ENCODE results near the gene PLCXD1. TPM values are rescaled to one million over a fixed set of nuclear protein-coding genes. Genes with fewer than 3 reads are reported as not detected.

Gene PLCXD1
- total RNA-seq, 4 donors from 2014 or later = 2.1 to 8.9 (median 2.4) TPM

DNA sequence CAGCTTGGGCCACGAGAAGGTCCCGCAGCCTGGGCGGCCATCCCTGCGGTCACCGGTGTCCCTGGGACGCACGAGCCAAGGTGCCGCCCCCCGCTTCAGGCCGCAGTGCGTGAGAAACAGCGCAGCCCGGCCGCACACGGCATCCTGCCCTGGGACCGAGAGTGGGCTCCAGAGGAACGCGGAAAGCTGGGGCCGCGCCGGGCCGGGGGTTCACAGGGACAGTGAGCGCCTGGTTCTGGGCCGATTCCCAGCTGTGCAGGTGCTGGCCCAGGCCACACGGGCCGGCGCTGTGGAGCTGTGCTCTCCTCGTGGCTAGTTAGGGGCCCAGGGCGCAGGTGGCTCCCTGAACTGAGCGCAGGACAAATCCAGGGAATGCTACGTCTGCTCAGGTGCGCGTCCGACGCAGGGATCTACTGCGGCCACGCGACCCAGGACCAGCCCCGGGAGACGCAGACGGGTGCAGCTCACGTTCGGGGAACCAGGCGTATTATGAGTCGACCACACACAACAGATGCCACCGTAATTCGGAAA lies 63.3 kb downstream of the PLCXD1 start:
- intact Hi-C loops (cut with DNase I) = no loop called here
- H3K4me3 ChIP-seq = no peak overlapping the region
- DNase-seq (ENCODE audit: extremely low spot score) = no peak
- WGBS = over 99% methylated on average over 33 of the region's 47 CpGs
- TF ChIP-seq POLR2A (IDR thresholded peaks at IDR 0.05; ENCODE audit: low read depth) (no peak), EP300 (IDR thresholded peaks at IDR 0.05) (no peak), POLR2AphosphoS5 (IDR thresholded peaks at IDR 0.05) (no peak)
- TF ChIP-seq, protein P1, sequence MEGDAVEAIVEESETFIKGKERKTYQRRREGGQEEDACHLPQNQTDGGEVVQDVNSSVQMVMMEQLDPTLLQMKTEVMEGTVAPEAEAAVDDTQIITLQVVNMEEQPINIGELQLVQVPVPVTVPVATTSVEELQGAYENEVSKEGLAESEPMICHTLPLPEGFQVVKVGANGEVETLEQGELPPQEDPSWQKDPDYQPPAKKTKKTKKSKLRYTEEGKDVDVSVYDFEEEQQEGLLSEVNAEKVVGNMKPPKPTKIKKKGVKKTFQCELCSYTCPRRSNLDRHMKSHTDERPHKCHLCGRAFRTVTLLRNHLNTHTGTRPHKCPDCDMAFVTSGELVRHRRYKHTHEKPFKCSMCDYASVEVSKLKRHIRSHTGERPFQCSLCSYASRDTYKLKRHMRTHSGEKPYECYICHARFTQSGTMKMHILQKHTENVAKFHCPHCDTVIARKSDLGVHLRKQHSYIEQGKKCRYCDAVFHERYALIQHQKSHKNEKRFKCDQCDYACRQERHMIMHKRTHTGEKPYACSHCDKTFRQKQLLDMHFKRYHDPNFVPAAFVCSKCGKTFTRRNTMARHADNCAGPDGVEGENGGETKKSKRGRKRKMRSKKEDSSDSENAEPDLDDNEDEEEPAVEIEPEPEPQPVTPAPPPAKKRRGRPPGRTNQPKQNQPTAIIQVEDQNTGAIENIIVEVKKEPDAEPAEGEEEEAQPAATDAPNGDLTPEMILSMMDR (IDR thresholded peaks at IDR 0.05) = no peak
- H3K27ac ChIP-seq (replicated peaks in 1 of 4) = no peak overlapping the region
- peaks cover 0 to 3% (median 0%) of the 10 kb centered on the region in 4 donors for H3K4me1 ChIP-seq
- H3K36me3 ChIP-seq = peaks cover 0 to 41% (median 20%) of the 10 kb centered on the region in 4 donors
- no peaks in the 10 kb centered on the region for H3K27me3 ChIP-seq
- no peaks in the 10 kb centered on the region for H3K9me3 ChIP-seq

DNA sequence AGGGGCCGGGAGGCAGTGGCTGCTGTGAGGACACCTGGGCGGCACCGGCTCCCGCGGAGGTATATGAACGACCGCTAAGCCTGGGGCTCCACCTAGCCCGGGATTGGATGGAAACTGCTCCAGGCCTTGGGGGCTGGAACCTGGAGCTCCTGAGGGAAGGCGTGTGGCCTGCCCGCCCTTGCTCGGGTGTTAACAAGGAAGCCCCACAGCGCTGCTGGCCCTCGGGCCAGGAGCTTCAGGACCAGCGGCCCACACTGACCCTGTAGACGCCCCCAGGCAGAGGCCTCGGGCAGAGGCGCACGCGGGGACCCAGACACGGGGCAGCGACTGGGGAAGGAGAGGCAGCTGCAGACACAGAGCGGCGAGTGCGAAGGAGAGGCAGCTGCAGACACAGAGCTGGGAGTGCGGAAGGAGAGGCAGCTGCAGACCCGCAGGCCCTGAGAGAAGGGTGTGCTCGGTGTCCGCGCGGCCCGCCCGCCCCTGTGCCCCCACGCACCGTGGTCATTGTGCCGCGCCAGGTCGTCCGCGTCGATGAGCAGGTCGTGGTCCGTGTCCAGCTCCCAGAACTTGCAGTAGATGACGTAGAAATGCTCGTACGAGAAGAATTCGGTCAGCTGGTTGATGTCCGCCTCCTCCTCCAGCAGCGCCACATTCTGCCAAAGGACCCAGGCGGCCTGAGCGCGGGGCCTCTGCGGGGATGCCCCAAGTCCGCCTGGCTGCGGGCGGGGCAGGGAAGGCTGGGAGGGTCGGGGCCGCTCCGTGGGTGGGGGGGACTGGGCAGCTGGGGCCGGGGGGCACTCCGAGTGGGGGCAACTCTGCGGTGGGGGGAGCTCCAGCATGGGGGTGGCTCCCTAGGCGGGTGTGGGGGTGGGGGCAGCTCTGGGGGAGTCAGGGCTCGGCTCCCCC lies 64.1 kb downstream of the PLCXD1 start:
- peaks cover 0 to 3% (median 0%) of the 10 kb centered on the region in 4 donors for H3K4me1 ChIP-seq
- no peak overlapping the region for H3K4me3 ChIP-seq
- intact Hi-C loops (cut with DNase I) = no loop called here
- no peaks in the 10 kb centered on the region for H3K9me3 ChIP-seq
- TF ChIP-seq EP300 (IDR thresholded peaks at IDR 0.05) (no peak), POLR2AphosphoS5 (IDR thresholded peaks at IDR 0.05) (no peak), POLR2A (IDR thresholded peaks at IDR 0.05; ENCODE audit: low read depth) (no peak)
- TF ChIP-seq, protein P1 (IDR thresholded peaks at IDR 0.05) = no peak
- DNase-seq (ENCODE audit: extremely low spot score) = no peak
- H3K27ac ChIP-seq (replicated peaks in 1 of 4) = no peak overlapping the region
- peaks cover 0 to 41% (median 20%) of the 10 kb centered on the region in 4 donors for H3K36me3 ChIP-seq
- 95% methylated on average over 50 of the region's 63 CpGs for WGBS
- no peaks in the 10 kb centered on the region for H3K27me3 ChIP-seq

DNA sequence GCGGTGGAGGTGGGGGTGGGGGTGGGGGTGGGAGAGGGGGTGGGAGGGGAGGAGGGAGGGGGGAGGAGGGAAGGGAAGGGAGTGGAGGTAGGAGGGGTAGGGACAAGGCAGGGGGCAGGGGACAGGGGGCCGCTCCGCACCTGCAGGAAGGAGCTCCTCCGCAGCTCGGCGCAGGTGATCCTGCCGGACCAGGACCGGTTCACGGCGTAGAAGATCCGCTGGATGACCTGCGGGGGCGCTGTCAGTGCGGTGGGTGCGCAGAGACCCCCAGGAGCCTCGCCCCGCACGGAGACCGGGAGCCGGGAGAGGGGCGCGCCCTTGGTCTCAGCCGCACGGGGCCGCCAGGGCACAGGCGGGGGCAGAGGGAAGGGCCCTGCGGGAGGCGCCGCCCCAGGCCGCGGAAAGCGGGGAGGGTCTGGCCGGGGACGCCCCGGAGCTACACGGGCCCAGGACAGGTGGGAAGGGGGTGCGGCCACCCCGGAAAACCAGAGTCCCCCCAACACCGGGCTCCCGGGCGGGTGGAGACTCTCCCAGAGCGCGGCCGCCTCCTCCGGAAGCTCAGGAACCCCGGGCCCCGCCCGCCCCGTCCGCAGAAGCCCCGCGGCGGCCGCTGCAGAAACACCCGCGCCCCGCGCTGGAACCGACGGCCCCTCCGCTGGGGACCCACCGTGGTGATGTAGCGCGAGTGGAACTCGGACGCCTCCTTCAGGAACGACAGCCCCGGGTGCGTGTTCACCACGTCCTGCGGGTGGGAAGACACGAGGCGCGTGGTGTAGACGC lies 65.0 kb downstream of the PLCXD1 start:
- H3K27me3 ChIP-seq = no peaks in the 10 kb centered on the region
- H3K9me3 ChIP-seq = no peaks in the 10 kb centered on the region
- no peak overlapping the region for H3K27ac ChIP-seq (replicated peaks in 1 of 4)
- intact Hi-C loops (cut with DNase I) = no loop called here
- TF ChIP-seq, protein P1 (IDR thresholded peaks at IDR 0.05) = no peak
- TF ChIP-seq POLR2AphosphoS5 (IDR thresholded peaks at IDR 0.05) = no peak
- TF ChIP-seq EP300 (IDR thresholded peaks at IDR 0.05) = no peak
- no peak for TF ChIP-seq POLR2A (IDR thresholded peaks at IDR 0.05; ENCODE audit: low read depth)
- peaks cover 0 to 34% (median 17%) of the 10 kb centered on the region in 4 donors for H3K36me3 ChIP-seq
- 96% methylated on average over 27 of the region's 75 CpGs for WGBS
- DNase-seq (ENCODE audit: extremely low spot score) = no peak
- no peak overlapping the region for H3K4me3 ChIP-seq
- H3K4me1 ChIP-seq = peaks cover 0 to 3% (median 0%) of the 10 kb centered on the region in 4 donors

DNA sequence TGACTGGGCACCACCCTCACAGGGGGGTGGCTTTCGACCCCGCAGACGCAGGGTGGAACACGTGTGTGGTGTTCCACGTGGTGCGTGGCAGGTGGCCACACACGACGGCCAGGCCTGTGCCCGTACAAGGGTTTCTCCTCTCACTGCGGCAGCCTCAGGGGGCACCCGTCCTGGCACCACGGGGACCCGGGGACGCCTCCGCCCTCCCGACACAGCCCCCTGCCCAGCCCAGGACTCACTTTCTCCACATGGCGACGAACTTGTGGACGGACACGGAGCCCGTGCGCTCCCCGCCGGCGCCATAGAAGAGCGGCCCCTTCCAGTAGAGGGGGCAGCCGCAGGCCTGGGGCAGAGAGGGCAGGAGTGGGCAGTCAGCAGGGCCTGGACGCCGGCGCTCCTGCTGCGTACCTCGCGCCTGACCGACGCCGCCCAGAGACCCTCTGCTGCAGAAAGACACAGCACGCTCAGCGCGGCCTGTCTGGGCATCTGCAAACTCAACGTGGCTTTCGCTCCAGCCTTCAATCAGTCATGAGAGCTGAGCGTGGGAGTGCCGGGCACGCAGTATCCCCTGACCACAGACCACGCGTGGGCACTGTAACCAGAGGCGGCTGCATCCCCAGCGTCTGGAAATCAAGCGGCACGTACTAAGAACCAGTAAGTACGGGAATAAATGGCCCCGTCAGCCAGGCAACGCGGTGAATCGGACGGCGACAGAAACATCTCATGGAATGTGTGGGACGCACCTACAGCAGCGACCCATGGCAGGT lies 66.4 kb downstream of the PLCXD1 start:
- no peak overlapping the region for H3K4me3 ChIP-seq
- intact Hi-C loops (cut with DNase I) = no loop called here
- H3K4me1 ChIP-seq = peaks cover 0 to 3% (median 0%) of the 10 kb centered on the region in 4 donors
- peaks cover 0 to 35% (median 20%) of the 10 kb centered on the region in 4 donors for H3K36me3 ChIP-seq
- DNase-seq (ENCODE audit: extremely low spot score) = no peak
- H3K9me3 ChIP-seq = no peaks in the 10 kb centered on the region
- H3K27ac ChIP-seq (replicated peaks in 1 of 4) = no peak overlapping the region
- H3K27me3 ChIP-seq = no peaks in the 10 kb centered on the region
- TF ChIP-seq POLR2A (IDR thresholded peaks at IDR 0.05; ENCODE audit: low read depth) (no peak), POLR2AphosphoS5 (IDR thresholded peaks at IDR 0.05) (no peak), EP300 (IDR thresholded peaks at IDR 0.05) (no peak)
- TF ChIP-seq, protein P1 (IDR thresholded peaks at IDR 0.05) = no peak
- WGBS = 94% methylated on average over 42 of the region's 59 CpGs
